HepG2 (cell line): ENCODE results near the gene FGFR4. TPM values are rescaled to one million over a fixed set of nuclear protein-coding genes. Genes with fewer than 3 reads are reported as not detected.
A peak's percentile ranks its signal among the peaks of the same experiment; 100 is the strongest.

ENCODE experiments used
- DMAP1 ChIP-seq: IDR thresholded peaks from 2 replicates; pipeline ENCODE4 v1.6.1; 2016
- HMG20B ChIP-seq: conservative IDR thresholded peaks from 2 replicates; pipeline ENCODE4 v1.6.1; 2016; ENCODE audit warnings: missing genetic modification reagents, missing compliant biosample characterization
- ZFP36L1 ChIP-seq: sonication (generic); formaldehyde crosslinking; IDR thresholded peaks from 2 replicates; pipeline ENCODE4 v1.8.0; 2022; ENCODE audit warnings: mild to moderate bottlenecking, missing genetic modification reagents, moderate library complexity
- ZNF253 ChIP-seq: sonication (generic); formaldehyde crosslinking; IDR thresholded peaks from 2 replicates; pipeline ENCODE4 v1.8.0; 2022; ENCODE audit warnings: mild to moderate bottlenecking, missing genetic modification reagents, borderline replicate concordance
- polyA plus RNA-seq, 8 experiments: library from polyadenylated mRNA; depleted of rRNA in 3 of 8; stranded (reverse) in 7 of 8; unstranded in 1 of 8; fragments of >200 nt; fragmentation: Illumina TruSeq in 4 of 8; extraction: Trizol in 4 of 8; gene quantifications; 2 replicates each; pipeline versions ENCODE4 v1.2.1 to v1.2.3, GENCODE V29; 2011 to 2016; ENCODE audit warnings: low read depth in 4 of 8, missing spikeins in 1 of 8, mixed read lengths in 1 of 8; ENCODE audit not compliant: insufficient read depth in 1 of 8
- total RNA-seq, 5 experiments: library from RNA; depleted of rRNA; stranded (reverse); fragments of >200 nt; fragmentation: Illumina TruSeq; extraction: Trizol; gene quantifications; 2 replicates each; pipeline ENCODE4 v1.2.3, GENCODE V29; 2016; ENCODE audit warnings: low read depth in 1 of 5
- TF ChIP-seq, protein P1 (sequence below): sonication (generic); formaldehyde crosslinking; IDR thresholded peaks from 2 replicates; pipeline ENCODE4 v1.8.0; 2022; ENCODE audit warnings: missing genetic modification reagents, mild to moderate bottlenecking, borderline replicate concordance
- TF ChIP-seq, protein P2 (sequence below), 2 experiments: IDR thresholded peaks; 2 replicates each; pipeline ENCODE4 v1.6.1; 2011 to 2012; ENCODE audit warnings: low read length in 2 of 2, borderline replicate concordance in 1 of 2, low read depth in 1 of 2, mild to moderate bottlenecking in 1 of 2, moderate library complexity in 1 of 2
- TF ChIP-seq, protein P3 (sequence below): sonication (generic); formaldehyde crosslinking; conservative IDR thresholded peaks from 2 replicates; pipeline ENCODE4 v1.4.0; 2020; ENCODE audit warnings: missing genetic modification reagents
- TF ChIP-seq, protein P4 (sequence below): sonication (generic); formaldehyde crosslinking; IDR thresholded peaks from 2 replicates; pipeline ENCODE4 v1.4.0; 2020; ENCODE audit warnings: missing genetic modification reagents
- TF ChIP-seq, protein P5 (sequence below), 2 experiments: sonication (generic) in 1 of 2; formaldehyde crosslinking in 1 of 2; IDR thresholded peaks; 2 replicates each; pipeline versions ENCODE4 v1.5.1 to v1.6.1; 2011 to 2020; ENCODE audit warnings: borderline replicate concordance in 1 of 2, low read depth in 1 of 2, low read length in 1 of 2, mild to moderate bottlenecking in 1 of 2, missing genetic modification reagents in 1 of 2, moderate library complexity in 1 of 2
- TF ChIP-seq, protein P6 (sequence below): conservative IDR thresholded peaks from 2 replicates; pipeline ENCODE4 v1.6.1; 2018; ENCODE audit warnings: missing genetic modification reagents
- TF ChIP-seq, protein P7 (sequence below): IDR thresholded peaks from 2 replicates; pipeline ENCODE4 v1.6.1; 2016; ENCODE audit warnings: missing biosample characterization, missing genetic modification reagents, low read depth

The FGFR4 gene
- total and polyA plus RNA-seq, 2 of the 13 experiments (the other 11 are each of a cell fraction or from before 2014, with no cell fraction given) = 129 to 219 TPM

DNA sequence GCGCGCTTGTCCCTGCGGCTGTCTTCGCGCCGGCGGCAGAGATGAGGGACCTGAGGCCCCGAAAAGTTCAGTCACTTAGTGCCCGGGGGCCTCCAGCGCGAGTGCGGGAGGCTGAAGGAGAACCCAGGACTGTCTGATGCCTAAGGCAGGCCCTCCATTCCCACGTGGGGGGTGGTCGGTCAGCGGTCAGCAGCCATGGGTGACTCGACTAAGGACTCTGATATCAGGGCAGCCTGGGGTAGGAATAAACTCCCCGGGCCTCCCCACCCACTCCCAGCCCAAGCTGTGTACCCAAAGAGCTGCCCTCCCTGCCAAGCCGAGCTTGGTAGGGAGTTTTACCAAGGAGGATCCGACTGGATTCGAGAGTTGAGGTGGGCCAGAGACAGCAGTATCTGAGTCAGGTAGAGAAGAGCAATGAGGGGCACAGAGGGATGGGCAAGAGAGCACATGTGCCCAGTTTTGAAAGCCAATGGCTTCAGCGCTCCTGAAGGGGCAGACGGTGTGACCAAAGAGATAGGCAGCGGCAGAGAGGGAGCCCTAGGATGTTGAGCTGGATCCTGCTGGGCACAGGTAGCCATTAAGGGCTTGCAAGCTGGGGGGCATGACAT, 787 bp downstream of the FGFR4 start (continued):
- TF ChIP-seq, protein P1, sequence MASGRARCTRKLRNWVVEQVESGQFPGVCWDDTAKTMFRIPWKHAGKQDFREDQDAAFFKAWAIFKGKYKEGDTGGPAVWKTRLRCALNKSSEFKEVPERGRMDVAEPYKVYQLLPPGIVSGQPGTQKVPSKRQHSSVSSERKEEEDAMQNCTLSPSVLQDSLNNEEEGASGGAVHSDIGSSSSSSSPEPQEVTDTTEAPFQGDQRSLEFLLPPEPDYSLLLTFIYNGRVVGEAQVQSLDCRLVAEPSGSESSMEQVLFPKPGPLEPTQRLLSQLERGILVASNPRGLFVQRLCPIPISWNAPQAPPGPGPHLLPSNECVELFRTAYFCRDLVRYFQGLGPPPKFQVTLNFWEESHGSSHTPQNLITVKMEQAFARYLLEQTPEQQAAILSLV (CRISPR knock-in tag) = no peak
- TF ChIP-seq ZNF253 (no peak), HMG20B (CRISPR knock-in tag) (no peak), DMAP1 (no peak; the same call in 1 of the 2 replicates), ZFP36L1 (CRISPR knock-in tag) (no peak)
- TF ChIP-seq, protein P2, sequence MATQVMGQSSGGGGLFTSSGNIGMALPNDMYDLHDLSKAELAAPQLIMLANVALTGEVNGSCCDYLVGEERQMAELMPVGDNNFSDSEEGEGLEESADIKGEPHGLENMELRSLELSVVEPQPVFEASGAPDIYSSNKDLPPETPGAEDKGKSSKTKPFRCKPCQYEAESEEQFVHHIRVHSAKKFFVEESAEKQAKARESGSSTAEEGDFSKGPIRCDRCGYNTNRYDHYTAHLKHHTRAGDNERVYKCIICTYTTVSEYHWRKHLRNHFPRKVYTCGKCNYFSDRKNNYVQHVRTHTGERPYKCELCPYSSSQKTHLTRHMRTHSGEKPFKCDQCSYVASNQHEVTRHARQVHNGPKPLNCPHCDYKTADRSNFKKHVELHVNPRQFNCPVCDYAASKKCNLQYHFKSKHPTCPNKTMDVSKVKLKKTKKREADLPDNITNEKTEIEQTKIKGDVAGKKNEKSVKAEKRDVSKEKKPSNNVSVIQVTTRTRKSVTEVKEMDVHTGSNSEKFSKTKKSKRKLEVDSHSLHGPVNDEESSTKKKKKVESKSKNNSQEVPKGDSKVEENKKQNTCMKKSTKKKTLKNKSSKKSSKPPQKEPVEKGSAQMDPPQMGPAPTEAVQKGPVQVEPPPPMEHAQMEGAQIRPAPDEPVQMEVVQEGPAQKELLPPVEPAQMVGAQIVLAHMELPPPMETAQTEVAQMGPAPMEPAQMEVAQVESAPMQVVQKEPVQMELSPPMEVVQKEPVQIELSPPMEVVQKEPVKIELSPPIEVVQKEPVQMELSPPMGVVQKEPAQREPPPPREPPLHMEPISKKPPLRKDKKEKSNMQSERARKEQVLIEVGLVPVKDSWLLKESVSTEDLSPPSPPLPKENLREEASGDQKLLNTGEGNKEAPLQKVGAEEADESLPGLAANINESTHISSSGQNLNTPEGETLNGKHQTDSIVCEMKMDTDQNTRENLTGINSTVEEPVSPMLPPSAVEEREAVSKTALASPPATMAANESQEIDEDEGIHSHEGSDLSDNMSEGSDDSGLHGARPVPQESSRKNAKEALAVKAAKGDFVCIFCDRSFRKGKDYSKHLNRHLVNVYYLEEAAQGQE (IDR thresholded peaks at IDR 0.05; ENCODE audit: borderline replicate concordance in 1 of 2, low read depth in 1 of 2, low read length in 2 of 2) = no peak
- TF ChIP-seq, protein P3, sequence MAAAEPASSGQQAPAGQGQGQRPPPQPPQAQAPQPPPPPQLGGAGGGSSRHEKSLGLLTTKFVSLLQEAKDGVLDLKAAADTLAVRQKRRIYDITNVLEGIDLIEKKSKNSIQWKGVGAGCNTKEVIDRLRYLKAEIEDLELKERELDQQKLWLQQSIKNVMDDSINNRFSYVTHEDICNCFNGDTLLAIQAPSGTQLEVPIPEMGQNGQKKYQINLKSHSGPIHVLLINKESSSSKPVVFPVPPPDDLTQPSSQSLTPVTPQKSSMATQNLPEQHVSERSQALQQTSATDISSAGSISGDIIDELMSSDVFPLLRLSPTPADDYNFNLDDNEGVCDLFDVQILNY (CRISPR knock-in tag) = no peak
- TF ChIP-seq, protein P4, sequence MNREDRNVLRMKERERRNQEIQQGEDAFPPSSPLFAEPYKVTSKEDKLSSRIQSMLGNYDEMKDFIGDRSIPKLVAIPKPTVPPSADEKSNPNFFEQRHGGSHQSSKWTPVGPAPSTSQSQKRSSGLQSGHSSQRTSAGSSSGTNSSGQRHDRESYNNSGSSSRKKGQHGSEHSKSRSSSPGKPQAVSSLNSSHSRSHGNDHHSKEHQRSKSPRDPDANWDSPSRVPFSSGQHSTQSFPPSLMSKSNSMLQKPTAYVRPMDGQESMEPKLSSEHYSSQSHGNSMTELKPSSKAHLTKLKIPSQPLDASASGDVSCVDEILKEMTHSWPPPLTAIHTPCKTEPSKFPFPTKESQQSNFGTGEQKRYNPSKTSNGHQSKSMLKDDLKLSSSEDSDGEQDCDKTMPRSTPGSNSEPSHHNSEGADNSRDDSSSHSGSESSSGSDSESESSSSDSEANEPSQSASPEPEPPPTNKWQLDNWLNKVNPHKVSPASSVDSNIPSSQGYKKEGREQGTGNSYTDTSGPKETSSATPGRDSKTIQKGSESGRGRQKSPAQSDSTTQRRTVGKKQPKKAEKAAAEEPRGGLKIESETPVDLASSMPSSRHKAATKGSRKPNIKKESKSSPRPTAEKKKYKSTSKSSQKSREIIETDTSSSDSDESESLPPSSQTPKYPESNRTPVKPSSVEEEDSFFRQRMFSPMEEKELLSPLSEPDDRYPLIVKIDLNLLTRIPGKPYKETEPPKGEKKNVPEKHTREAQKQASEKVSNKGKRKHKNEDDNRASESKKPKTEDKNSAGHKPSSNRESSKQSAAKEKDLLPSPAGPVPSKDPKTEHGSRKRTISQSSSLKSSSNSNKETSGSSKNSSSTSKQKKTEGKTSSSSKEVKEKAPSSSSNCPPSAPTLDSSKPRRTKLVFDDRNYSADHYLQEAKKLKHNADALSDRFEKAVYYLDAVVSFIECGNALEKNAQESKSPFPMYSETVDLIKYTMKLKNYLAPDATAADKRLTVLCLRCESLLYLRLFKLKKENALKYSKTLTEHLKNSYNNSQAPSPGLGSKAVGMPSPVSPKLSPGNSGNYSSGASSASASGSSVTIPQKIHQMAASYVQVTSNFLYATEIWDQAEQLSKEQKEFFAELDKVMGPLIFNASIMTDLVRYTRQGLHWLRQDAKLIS = peak; percentile 90
- TF ChIP-seq, protein P5, sequence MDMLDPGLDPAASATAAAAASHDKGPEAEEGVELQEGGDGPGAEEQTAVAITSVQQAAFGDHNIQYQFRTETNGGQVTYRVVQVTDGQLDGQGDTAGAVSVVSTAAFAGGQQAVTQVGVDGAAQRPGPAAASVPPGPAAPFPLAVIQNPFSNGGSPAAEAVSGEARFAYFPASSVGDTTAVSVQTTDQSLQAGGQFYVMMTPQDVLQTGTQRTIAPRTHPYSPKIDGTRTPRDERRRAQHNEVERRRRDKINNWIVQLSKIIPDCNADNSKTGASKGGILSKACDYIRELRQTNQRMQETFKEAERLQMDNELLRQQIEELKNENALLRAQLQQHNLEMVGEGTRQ (IDR thresholded peaks at IDR 0.05; ENCODE audit: low read depth, low read length) = no peak
- TF ChIP-seq, protein P5 (CRISPR knock-in tag; IDR thresholded peaks at IDR 0.05; ENCODE audit: borderline replicate concordance) = no peak
- TF ChIP-seq, protein P6, sequence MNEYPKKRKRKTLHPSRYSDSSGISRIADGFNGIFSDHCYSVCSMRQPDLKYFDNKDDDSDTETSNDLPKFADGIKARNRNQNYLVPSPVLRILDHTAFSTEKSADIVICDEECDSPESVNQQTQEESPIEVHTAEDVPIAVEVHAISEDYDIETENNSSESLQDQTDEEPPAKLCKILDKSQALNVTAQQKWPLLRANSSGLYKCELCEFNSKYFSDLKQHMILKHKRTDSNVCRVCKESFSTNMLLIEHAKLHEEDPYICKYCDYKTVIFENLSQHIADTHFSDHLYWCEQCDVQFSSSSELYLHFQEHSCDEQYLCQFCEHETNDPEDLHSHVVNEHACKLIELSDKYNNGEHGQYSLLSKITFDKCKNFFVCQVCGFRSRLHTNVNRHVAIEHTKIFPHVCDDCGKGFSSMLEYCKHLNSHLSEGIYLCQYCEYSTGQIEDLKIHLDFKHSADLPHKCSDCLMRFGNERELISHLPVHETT (CRISPR knock-in tag) = 0 out of 2 replicates have a peak, but pooled peaks have one; percentile 8
- TF ChIP-seq, protein P7, sequence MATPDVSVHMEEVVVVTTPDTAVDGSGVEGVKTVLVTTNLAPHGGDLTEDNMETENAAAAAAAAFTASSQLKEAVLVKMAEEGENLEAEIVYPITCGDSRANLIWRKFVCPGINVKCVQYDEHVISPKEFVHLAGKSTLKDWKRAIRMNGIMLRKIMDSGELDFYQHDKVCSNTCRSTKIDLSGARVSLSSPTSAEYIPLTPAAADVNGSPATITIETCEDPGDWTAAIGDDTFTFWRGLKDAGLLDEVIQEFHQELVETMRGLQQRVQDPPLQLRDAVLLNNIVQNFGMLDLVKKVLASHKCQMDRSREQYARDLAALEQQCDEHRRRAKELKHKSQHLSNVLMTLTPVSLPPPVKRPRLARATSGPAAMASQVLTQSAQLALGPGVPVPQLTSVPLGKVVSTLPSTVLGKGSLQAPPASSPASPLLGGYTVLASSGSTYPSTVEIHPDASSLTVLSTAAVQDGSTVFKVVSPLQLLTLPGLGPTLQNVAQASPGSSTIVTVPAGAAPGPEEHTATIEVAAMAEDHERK (CRISPR knock-in tag) = 0 out of 2 replicates have a peak, but pooled peaks have one; percentile 0
